ENCODE measurements around the gene C3orf33.

GRCh38 chr3:155747286-155747945 lies 58.7 kb downstream of the C3orf33 start:
- TF ChIP-seq, protein P1, sequence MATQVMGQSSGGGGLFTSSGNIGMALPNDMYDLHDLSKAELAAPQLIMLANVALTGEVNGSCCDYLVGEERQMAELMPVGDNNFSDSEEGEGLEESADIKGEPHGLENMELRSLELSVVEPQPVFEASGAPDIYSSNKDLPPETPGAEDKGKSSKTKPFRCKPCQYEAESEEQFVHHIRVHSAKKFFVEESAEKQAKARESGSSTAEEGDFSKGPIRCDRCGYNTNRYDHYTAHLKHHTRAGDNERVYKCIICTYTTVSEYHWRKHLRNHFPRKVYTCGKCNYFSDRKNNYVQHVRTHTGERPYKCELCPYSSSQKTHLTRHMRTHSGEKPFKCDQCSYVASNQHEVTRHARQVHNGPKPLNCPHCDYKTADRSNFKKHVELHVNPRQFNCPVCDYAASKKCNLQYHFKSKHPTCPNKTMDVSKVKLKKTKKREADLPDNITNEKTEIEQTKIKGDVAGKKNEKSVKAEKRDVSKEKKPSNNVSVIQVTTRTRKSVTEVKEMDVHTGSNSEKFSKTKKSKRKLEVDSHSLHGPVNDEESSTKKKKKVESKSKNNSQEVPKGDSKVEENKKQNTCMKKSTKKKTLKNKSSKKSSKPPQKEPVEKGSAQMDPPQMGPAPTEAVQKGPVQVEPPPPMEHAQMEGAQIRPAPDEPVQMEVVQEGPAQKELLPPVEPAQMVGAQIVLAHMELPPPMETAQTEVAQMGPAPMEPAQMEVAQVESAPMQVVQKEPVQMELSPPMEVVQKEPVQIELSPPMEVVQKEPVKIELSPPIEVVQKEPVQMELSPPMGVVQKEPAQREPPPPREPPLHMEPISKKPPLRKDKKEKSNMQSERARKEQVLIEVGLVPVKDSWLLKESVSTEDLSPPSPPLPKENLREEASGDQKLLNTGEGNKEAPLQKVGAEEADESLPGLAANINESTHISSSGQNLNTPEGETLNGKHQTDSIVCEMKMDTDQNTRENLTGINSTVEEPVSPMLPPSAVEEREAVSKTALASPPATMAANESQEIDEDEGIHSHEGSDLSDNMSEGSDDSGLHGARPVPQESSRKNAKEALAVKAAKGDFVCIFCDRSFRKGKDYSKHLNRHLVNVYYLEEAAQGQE (IDR thresholded peaks at IDR 0.05; ENCODE audit: unreplicated experiment), result no peak
- no peak for TF ChIP-seq POLR2AphosphoS5 (IDR thresholded peaks at IDR 0.05; ENCODE audit: low read depth)
- TF ChIP-seq EZH2 (IDR thresholded peaks at IDR 0.05; ENCODE audit: low read depth, unreplicated experiment), result no peak
- TF ChIP-seq, protein P2, sequence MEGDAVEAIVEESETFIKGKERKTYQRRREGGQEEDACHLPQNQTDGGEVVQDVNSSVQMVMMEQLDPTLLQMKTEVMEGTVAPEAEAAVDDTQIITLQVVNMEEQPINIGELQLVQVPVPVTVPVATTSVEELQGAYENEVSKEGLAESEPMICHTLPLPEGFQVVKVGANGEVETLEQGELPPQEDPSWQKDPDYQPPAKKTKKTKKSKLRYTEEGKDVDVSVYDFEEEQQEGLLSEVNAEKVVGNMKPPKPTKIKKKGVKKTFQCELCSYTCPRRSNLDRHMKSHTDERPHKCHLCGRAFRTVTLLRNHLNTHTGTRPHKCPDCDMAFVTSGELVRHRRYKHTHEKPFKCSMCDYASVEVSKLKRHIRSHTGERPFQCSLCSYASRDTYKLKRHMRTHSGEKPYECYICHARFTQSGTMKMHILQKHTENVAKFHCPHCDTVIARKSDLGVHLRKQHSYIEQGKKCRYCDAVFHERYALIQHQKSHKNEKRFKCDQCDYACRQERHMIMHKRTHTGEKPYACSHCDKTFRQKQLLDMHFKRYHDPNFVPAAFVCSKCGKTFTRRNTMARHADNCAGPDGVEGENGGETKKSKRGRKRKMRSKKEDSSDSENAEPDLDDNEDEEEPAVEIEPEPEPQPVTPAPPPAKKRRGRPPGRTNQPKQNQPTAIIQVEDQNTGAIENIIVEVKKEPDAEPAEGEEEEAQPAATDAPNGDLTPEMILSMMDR (conservative IDR thresholded peaks at IDR 0.05; ENCODE audit: low read depth in 2 of 2), result no peak
- TF ChIP-seq EZH2phosphoT487 (IDR thresholded peaks at IDR 0.05; ENCODE audit: unreplicated experiment), result no peak

Data from GM23338 (cell line).